B cell (primary cell): Measurements from ENCODE around the gene HIPK2.

ENCODE experiments used
- CTCF ChIP-seq: fragments of 200-600 bp; IDR thresholded peaks from one replicate; pipeline ENCODE4 v1.8.0; 2022; ENCODE audit warnings: antibody characterized with exemption, mild to moderate bottlenecking
- EZH2 ChIP-seq: IDR thresholded peaks from 2 replicates; pipeline ENCODE4 v1.6.1; 2012; ENCODE audit warnings: borderline replicate concordance, low read depth, mild to moderate bottlenecking, moderate library complexity, low read length; ENCODE audit not compliant: insufficient read depth, poor library complexity, severe bottlenecking

GRCh38 chr7:139597028-139597427, 180.8 kb downstream of the HIPK2 start:
- TF ChIP-seq CTCF: no peak
- no peak for TF ChIP-seq EZH2
